Muscle layer of duodenum (tissue), 2 donors: ENCODE data around the gene OS9.
"Not testable (repeated sequence)": the region's sequence is repeated elsewhere in the genome, so short reads cannot be mapped to it uniquely, and the experiment has no call there.

ENCODE experiments used
- H3K27ac ChIP-seq: one replicate; pipeline ENCODE4 v1.7.0; 2013; ENCODE audit warnings: mild to moderate bottlenecking, low read length
- H3K27me3 ChIP-seq: one replicate; pipeline ENCODE4 v1.7.0; 2013; ENCODE audit warnings: low read depth, mild to moderate bottlenecking, control low read depth, low read length
- H3K36me3 ChIP-seq, 2 donors: one replicate each; pipeline ENCODE4 v1.7.0; 2013; ENCODE audit warnings: low read length in 2 of 2, control low read depth in 1 of 2, mild to moderate bottlenecking in 1 of 2; ENCODE audit not compliant: insufficient read depth in 2 of 2, control insufficient read depth in 1 of 2
- H3K4me1 ChIP-seq, 2 donors: one replicate each; pipeline ENCODE4 v1.7.0; 2013; ENCODE audit warnings: low read length in 2 of 2, mild to moderate bottlenecking in 2 of 2, control low read depth in 1 of 2, moderate library complexity in 1 of 2; ENCODE audit not compliant: insufficient read depth in 2 of 2, control insufficient read depth in 1 of 2
- H3K4me3 ChIP-seq, 2 donors: one replicate each; pipeline ENCODE4 v1.7.0; 2013; ENCODE audit warnings: low read length in 2 of 2, low read depth in 1 of 2, mild to moderate bottlenecking in 1 of 2
- H3K9me3 ChIP-seq, 2 donors: one replicate each; pipeline ENCODE4 v1.7.0; 2013; ENCODE audit warnings: low read length in 2 of 2, control low read depth in 1 of 2, mild to moderate bottlenecking in 1 of 2; ENCODE audit not compliant: control insufficient read depth in 1 of 2
- donor health status: healthy.

Gene OS9

GRCh38 chr12:57695770-57696432 lies 2.0 kb downstream of the OS9 start:
- Histone ChIP-seq H3K36me3 (peaks cover 28 to 35% of the 10 kb centered on the region in 2 donors), H3K27me3 (no peaks in the 10 kb centered on the region), H3K4me1 (peaks cover 5 to 10% of the 10 kb centered on the region in 2 donors), H3K4me3 (no peak overlapping the region), H3K9me3 (no peaks in the 10 kb centered on the region), H3K27ac (no peak overlapping the region)

DNA sequence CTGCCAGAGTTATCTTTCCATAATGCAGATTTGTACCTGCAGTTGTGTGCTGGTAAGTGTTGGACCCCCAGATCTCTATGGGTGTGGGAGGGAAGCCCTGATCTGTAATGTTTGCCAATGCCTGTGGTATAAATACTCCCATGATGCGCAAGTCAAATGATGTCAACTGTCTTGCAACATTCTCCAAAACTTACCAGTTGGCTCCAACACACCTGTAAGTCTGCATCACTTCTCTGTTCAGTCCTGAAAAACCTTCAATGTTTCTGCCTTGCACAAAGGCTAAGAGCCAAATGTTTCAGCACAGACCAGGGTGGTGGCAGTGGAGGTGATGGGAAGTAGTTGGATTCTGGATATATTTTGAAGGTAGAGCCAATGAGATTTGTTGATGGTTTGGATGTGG lies 3.1 kb downstream of the OS9 start:
- Histone ChIP-seq H3K27me3 (no peaks in the 10 kb centered on the region), H3K36me3 (peaks cover 28 to 36% of the 10 kb centered on the region in 2 donors), H3K9me3 (no peaks in the 10 kb centered on the region), H3K4me3 (no peak overlapping the region), H3K27ac (no peak overlapping the region), H3K4me1 (peaks cover 5 to 10% of the 10 kb centered on the region in 2 donors)

DNA sequence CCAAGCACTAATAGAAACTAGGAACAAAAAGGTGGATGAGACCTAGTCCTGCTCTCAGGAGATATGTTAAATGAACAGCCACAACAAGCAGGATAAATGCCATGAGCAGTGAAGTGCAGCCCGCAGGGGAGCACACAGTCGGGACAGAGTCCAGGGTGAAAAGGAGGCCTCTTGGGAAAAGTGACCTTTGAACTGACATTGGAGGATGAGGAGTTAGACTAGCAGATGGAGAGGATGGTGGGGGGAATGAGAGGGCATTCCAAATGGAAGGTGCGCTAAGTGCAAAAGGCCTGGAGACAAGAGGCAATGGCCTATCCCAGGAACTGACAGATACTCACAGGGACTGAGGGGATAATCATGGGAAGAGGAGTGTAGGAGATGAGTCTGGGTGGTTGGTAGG lies 4.5 kb downstream of the OS9 start:
- H3K9me3 ChIP-seq: no peaks in the 10 kb centered on the region
- H3K4me1 ChIP-seq: peaks cover 5 to 10% of the 10 kb centered on the region in 2 donors
- H3K4me3 ChIP-seq: no peak overlapping the region
- no peaks in the 10 kb centered on the region for H3K27me3 ChIP-seq
- H3K36me3 ChIP-seq: peaks cover 28 to 48% of the 10 kb centered on the region in 2 donors
- H3K27ac ChIP-seq: no peak overlapping the region

DNA sequence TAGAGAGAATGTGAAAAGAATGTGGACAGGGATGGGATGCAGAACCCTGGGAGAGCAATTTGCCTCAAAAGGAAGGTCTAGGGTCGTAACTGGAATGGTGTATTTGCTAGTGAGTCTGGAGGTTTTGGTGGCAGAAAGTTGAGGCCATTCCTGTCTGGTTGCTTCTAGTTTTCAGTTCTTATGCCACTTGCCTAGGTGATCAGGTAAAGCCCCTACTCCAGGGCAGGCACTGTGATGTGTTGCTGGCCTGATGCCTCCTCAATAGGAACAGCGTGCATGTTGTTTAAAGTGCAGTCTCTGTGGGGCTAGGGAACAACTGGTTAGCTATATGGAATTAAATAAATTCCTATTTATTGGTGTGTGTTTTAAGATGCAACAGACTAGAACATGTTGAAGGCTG lies 6.4 kb downstream of the OS9 start:
- Histone ChIP-seq H3K27ac (no peak overlapping the region), H3K36me3 (peaks cover 32 to 58% of the 10 kb centered on the region in 2 donors), H3K4me1 (no peaks in the 10 kb centered on the region), H3K4me3 (no peak overlapping the region), H3K9me3 (peaks cover 0 to 5% of the 10 kb centered on the region in 2 donors), H3K27me3 (no peaks in the 10 kb centered on the region)

DNA sequence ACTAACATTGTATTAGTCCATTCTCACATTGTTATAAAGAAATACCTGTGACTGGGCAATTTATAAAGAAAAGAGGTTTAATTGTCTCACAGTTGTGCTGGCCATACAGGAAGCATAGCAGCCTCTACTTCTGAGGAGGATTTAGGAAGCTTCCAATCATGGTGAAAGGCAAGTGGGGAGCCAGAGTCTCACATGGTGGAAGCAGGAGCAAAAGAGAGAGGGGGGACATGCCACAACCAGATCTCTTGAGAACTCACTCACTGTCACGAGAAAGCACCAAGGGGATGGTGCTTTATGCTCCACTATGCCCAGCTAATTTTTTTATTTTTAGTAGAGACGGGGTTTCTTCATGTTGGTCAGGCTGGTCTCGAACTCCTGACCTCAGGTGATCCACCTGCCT lies 13.3 kb downstream of the OS9 start:
- Histone ChIP-seq H3K4me1 (no peaks in the 10 kb centered on the region), H3K27ac (no peak overlapping the region), H3K27me3 (no peaks in the 10 kb centered on the region), H3K9me3 (peaks cover 0 to 5% of the 10 kb centered on the region in 2 donors), H3K36me3 (peaks cover 13 to 50% of the 10 kb centered on the region in 2 donors), H3K4me3 (no peak overlapping the region)

GRCh38 chr12:57708296-57708695 lies 14.4 kb downstream of the OS9 start:
- Histone ChIP-seq H3K27me3 (no peaks in the 10 kb centered on the region), H3K27ac (no peak overlapping the region), H3K4me3 (no peak overlapping the region), H3K9me3 (peaks cover 0 to 5% of the 10 kb centered on the region in 2 donors), H3K36me3 (peaks cover 13 to 48% of the 10 kb centered on the region in 2 donors), H3K4me1 (no peaks in the 10 kb centered on the region)

DNA sequence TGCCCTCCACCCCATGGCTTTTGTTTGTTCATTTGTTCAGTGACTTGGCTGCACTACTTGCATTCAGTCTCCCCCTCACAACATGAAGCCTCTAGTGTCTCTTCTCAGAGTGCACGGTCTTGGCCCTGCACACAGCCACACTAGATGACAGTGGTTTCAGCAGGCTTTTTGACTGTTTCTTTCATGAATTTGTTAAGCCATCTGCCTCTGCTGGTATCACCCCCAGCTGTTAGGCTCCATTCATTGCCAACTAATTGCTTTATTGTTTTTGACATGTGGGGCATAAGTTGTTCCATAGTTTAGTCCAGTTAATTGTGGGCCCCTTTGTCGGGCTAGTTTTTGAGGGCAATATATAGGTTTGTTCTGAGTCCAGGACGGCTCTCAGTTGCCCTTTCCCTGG lies 18.8 kb downstream of the OS9 start:
- Histone ChIP-seq H3K4me3 (no peak overlapping the region), H3K9me3 (no peaks in the 10 kb centered on the region), H3K27me3 (no peaks in the 10 kb centered on the region), H3K4me1 (no peaks in the 10 kb centered on the region), H3K27ac (no peak overlapping the region), H3K36me3 (peaks cover 20 to 52% of the 10 kb centered on the region in 2 donors)

DNA sequence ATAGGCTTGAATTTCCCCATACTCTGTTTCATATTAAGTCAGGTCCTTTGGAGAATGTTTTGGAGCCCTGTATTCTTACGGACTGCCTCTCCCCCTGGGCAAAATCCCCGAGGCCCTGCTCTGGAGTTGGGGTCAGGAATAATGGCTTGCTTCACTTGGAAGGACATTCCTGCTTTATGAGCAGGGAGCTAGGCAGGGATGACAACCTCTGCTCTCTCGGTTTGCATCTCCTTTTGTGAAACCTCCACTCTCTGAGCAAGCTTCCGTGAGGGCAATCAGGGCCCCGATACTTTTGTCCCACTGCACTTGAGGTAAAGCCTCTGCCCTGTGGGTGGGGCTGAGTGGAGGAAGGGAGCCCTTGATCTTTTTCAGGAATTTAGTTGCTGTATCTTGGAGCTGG lies 19.3 kb downstream of the OS9 start:
- H3K27me3 ChIP-seq: no peaks in the 10 kb centered on the region
- H3K36me3 ChIP-seq: peaks cover 25 to 55% of the 10 kb centered on the region in 2 donors
- H3K4me3 ChIP-seq: no peak overlapping the region
- H3K9me3 ChIP-seq: no peaks in the 10 kb centered on the region
- no peaks in the 10 kb centered on the region for H3K4me1 ChIP-seq
- H3K27ac ChIP-seq: no peak overlapping the region

DNA sequence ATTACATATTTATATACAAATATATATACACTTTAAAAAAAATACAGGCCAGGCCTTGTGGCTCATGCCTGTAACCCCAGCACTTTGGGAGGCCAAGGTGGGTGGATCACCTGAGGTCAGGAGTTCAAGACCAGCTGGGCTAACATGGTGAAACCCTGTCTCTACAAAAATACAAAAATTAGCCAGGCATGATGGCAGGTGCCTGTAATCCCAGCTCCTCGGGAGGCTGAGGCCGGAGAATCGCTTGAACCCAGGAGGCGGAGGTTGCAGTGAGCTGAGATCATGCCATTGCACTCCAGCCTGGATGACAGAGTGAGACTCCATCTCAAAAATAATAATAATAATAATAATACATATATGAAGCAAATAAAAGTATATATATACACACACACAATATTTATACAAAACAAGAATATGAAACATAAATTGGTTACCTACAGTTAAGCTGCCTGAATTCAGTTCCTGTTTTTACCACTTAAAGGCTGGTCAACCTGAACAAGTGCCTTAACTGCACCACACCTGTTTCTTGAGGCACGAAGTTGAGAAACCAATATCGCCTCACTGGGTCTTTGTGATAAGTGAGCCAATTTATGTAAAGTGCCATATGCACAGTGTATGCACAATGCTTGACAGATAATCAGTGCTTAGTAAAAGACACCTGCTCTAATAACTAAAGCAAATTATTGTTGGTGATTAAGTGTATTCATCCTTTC lies 21.3 kb downstream of the OS9 start:
- H3K27ac ChIP-seq, H3K4me1 ChIP-seq, H3K27me3 ChIP-seq, H3K9me3 ChIP-seq, H3K4me3 ChIP-seq: not testable (repeated sequence)
- peaks cover 40 to 73% of the 10 kb centered on the region in 2 donors for H3K36me3 ChIP-seq

- peaks cover 46 to 79% of the 10 kb centered on the region in 2 donors for H3K36me3 ChIP-seq
Observed at GRCh38 chr12:57715786-57716185, 21.9 kb downstream of the OS9 start.

DNA sequence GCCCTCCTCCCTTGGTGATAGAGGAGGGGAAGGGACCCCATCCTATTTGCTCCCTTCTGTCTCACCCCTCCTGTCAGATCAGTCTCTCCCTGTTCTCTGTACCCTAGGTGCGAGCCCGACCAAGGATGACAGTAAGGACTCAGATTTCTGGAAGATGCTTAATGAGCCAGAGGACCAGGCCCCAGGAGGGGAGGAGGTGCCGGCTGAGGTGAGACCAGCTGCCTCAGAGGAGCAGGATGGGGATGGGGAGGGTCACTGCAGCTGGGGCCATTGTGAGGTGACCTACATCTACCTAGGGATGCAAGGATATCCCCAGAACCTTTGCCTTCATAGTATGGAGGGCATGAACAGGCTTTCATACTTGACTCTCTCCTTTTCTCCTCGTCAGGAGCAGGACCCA lies 22.4 kb downstream of the OS9 start:
- Histone ChIP-seq H3K4me1 (no peaks in the 10 kb centered on the region), H3K4me3 (no peak overlapping the region), H3K36me3 (peaks cover 50 to 84% of the 10 kb centered on the region in 2 donors), H3K27me3 (no peaks in the 10 kb centered on the region), H3K27ac (no peak overlapping the region), H3K9me3 (no peaks in the 10 kb centered on the region)

More at GRCh38 chr12:57715786-57716185, 21.9 kb downstream of the OS9 start:
- Histone ChIP-seq H3K27me3 (no peaks in the 10 kb centered on the region), H3K4me3 (no peak overlapping the region), H3K4me1 (no peaks in the 10 kb centered on the region), H3K9me3 (no peaks in the 10 kb centered on the region), H3K27ac (no peak overlapping the region)
